SH-SY5Y (cell line): ENCODE results near the gene CNOT9.

Source experiments
- GATA2 ChIP-seq: IDR thresholded peaks from 2 replicates; pipeline ENCODE4 v1.6.1; 2011; ENCODE audit warnings: mild to moderate bottlenecking, low read depth, low read length
- GATA3 ChIP-seq: IDR thresholded peaks from 2 replicates; pipeline ENCODE4 v1.6.1; 2011; ENCODE audit warnings: low read depth, mild to moderate bottlenecking, low read length, moderate library complexity

CNOT9 gene

DNA sequence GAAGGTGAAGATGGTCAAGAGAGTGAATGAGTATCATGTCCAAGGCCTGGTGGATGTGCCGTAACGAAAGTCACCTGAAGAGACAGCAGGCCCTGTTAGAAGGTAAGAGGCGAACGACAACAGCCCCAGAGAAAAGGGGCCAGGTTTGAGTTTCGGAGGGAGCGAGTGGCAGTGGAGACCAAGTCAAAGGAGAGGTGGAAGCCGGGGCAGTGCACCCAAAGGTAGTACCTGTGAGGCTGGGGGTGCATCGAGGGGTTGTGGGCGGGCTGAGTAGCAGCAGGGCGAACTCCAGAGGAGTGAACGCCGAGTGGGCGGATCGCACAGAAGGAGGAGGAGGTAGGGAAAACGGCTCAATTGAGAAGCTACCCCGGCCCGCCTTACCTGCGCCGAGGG, 846 bp upstream of the CNOT9 start:
- TF ChIP-seq GATA2 (no peak), GATA3 (no peak)

DNA sequence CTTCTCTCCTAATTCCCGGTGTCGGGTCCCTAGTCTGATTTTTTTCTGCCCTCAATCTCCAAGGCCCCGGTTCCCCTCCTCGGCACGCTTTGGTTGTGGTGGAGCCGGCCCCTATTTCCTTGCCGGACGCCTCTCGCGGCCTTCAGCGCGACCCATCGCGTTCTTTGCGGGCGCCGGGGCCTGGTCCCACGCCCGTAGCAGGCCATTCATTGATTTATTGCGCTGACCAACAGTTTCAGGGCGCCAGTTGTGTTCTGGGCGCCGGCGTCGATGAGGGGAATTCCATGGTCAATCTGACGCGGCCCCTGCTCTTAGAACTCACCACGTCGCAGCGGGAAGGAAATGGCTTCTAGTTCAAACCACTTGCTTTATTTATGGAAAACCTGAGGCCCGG, 396 bp downstream of the CNOT9 start:
- no peak for TF ChIP-seq GATA2
- no peak for TF ChIP-seq GATA3

DNA sequence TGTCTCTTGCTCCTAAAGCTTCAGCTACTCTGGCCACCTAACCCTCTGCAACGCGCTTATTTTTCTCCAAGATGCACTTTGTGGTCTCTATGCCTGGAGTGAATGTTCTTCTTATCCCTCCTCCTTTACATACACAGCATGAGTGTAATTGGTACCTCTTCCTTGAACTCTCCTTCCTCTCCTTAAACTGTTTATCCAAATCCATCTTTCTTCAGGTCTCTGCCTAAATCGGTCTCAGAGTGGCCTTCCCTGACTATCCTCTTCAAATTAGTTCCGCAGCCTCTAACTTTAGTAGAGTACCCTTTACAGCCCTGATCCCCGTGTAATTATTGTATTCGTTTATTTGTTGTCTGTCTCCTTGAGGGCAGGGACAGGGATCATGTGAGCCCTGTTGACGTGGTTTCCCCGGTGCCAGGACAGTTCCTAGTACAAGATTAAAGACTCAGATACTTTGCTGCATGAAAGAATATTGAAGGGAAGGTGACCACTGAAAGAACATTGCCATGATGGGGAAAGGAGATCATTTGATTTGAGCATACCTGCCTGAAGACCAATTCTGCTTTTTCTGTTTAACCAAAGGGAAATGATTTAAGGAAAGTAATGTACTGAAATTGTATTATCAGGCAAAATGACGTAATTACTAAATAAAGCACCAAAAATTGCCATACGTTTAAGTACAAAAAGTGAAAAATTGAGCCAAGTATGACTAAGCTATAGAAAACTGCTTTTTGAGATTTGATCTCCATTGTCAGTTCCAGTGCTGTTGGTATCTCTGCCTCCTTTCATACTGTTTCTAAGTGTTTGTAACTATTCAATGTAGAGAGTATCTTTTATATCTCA, 1.2 kb downstream of the CNOT9 start:
- TF ChIP-seq GATA3 = no peak
- TF ChIP-seq GATA2 = no peak

GRCh38 chr2:218570850-218571249, 2.2 kb downstream of the CNOT9 start:
- TF ChIP-seq GATA3 = no peak
- no peak for TF ChIP-seq GATA2

GRCh38 chr2:218576854-218577253, 8.2 kb downstream of the CNOT9 start:
- TF ChIP-seq GATA3 (no peak), GATA2 (no peak)

DNA sequence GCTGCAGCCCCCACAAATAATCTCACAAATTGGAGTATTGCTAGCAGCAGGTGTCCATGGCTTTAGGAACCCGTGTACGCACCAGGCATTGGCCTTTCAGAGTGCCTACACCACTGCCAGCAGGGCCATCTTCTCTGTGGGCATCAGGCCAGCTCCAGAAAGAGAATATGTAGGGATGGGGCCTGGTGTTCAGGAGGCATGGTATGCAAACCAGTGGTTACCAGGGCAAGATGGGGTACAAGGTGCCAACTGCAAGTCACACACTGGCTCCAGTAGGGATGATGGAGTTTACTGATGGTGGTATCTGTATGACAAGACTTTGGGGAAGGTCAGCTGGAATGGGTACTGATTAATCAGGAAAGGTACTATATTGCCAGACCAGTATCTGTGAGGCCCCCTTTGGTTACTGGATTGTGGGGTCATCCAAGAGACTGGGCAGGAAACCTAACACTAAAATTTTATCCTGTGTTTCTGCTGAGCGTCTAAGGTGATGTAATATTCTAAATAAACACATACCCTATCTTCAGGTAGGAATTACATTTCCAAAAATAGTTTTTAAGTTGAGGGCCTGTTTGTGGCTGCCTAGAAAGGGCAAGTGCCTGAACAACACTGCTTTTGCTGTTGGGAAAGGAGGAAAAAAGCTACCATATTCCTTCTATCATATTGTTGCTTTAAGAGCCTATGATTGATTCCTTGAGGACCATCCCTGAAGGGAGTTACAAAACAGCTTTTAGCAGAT, 9.0 kb downstream of the CNOT9 start:
- TF ChIP-seq GATA3 (no peak), GATA2 (no peak)

DNA sequence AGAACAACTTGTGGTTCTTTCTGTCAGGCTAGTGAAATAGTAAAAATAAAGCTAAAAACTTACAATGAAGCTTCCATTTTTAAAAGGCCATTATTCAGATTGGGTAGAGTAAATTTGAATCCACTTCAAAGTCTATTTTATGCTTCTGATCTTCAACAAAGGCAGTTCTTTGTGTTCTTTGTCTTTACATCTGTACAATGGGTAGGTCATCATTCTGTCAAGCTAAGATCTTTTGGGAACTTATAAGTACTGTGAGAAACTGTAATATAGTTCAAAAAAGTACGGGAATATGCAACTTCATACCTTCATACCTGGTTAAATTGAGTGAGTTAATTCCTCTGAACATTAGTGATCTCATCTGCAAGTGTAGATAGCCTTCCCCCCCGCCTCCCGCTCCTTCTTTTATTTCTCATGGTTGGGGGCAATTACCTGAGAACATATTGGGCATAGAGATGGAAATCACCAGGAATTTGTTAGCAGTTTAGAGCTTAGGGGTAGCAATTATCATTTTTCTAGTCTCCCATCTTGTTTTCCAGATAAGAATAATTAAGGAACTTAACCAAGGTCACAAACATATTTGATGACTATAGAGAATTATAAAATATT, 9.7 kb downstream of the CNOT9 start:
- no peak for TF ChIP-seq GATA2
- no peak for TF ChIP-seq GATA3

GRCh38 chr2:218582076-218582475, 13.4 kb downstream of the CNOT9 start:
- TF ChIP-seq GATA2 (no peak), GATA3 (no peak)

GRCh38 chr2:218583983-218584850, 15.6 kb downstream of the CNOT9 start:
- TF ChIP-seq GATA2 (no peak), GATA3 (no peak)

GRCh38 chr2:218585541-218585940, 16.9 kb downstream of the CNOT9 start:
- TF ChIP-seq GATA2 (no peak), GATA3 (no peak)

DNA sequence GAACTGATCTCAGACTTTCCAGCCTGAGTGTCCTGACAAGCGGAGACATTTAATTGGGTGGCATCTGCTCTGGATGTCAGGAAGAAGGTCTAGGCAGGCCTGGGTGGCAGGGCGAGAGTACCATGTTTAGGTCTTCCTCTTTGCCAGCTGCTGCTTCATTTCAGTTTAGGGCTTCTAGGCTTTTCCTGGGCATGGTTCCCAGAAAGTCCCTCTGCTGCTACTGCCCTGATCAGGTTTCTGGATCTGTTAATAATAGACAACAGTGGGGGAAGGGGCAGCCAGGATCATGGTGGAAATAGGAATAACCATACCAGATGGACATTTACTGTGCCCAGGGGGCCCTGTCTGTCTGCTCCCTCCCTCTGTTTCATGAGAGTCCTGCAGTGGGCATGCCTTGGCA, 36.8 kb downstream of the CNOT9 start:
- no peak for TF ChIP-seq GATA3
- peak; percentile 83 for TF ChIP-seq GATA2

GRCh38 chr2:218607436-218608115, 38.9 kb downstream of the CNOT9 start, which contains the start of gene PLCD4:
Gene PLCD4, plus strand, starts transcription at chr2:218607899. Its CDS starts 7,841 bp downstream, at chr2:218615740.
- peak; percentile 65 for TF ChIP-seq GATA2
- TF ChIP-seq GATA3 = no peak

DNA sequence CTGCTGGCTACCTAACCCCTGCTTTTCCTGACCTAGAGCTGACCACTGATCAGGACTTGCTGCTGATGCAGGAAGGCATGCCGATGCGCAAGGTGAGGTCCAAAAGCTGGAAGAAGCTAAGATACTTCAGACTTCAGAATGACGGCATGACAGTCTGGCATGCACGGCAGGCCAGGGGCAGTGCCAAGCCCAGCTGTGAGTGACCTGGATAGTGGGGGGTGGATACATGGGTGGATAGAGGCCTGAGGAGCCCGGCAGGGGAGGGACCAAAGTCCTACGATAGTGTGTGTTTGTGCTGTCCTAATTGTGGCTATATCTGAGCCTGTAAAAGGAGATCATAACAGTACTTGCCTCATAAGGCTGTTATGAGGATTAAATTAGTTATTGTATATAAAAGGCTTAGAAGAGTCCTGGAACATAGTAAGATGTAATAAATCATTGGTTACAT, 47.3 kb downstream of the CNOT9 start:
- TF ChIP-seq GATA2 (no peak), GATA3 (no peak)
